Upper lobe of right lung (tissue), 1 donor: ENCODE data around the gene ISLR2. TPM values are rescaled to one million over a fixed set of nuclear protein-coding genes. Genes with fewer than 3 reads are reported as not detected.
A peak's percentile ranks its signal among the peaks of the same experiment; 100 is the strongest.

Experiments
- ATAC-seq: fragments of 200-7000 bp; cut with Tn5 transposase; one replicate; pipeline ENCODE4 v1.9.1; 2020; ENCODE audit warnings: mild to moderate bottlenecking, moderate library complexity
- DNase-seq: peaks from one replicate; pipeline ENCODE4 v3.0.0-alpha.2; 2020
- H3K27ac ChIP-seq: fragments of 200-600 bp; one replicate; pipeline ENCODE4 v1.8.0; 2022
- H3K27me3 ChIP-seq: fragments of 200-600 bp; one replicate; pipeline ENCODE4 v1.8.0; 2022; ENCODE audit warnings: mild to moderate bottlenecking
- H3K36me3 ChIP-seq: fragments of 200-600 bp; one replicate; pipeline ENCODE4 v1.8.0; 2022
- H3K4me1 ChIP-seq: fragments of 200-600 bp; one replicate; pipeline ENCODE4 v1.8.0; 2022
- H3K4me3 ChIP-seq: fragments of 200-600 bp; one replicate; pipeline ENCODE4 v1.8.0; 2022; ENCODE audit warnings: mild to moderate bottlenecking
- H3K9me3 ChIP-seq: fragments of 200-600 bp; one replicate; pipeline ENCODE4 v1.8.0; 2022
- CTCF ChIP-seq: fragments of 200-600 bp; IDR thresholded peaks from one replicate; pipeline ENCODE4 v1.8.0; 2022; ENCODE audit warnings: antibody characterized with exemption
- intact Hi-C: fragments of 100-400 bp; cut with DNase I; formaldehyde crosslinking; loops from one replicate; pipeline ENCODE4 v1.11.0; 2022
- total RNA-seq: library from RNA; stranded (reverse); fragmentation: NEBNext Ultra II Directional; extraction: Animal tissue kit (Norgen Biotek cat#: 25700); gene quantifications from one replicate; pipeline ENCODE4 v1.2.1, GENCODE V29; 2021
- donor health status: DM: no; HTN: yes; CAD: no; lungs with severe emphysema.

ISLR2 gene
- total RNA-seq, 1 donor from 2014 or later, result 4.0 TPM

DNA sequence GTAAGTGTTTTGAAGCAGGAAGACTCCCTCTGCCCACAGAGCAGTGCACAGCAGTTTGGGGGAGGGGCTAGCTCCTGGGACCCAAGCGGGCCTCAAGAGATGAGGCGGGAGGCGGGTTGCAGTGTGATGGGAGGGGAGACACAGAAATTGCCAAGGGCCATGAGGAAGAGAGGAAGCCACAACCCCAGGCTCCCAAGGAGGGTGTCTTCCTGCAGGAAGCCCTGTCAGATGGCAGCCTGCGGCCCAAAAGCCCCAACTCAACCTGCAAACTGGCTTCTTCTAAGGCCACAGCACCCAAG, 7.3 kb upstream of the ISLR2 start:
- ATAC-seq, result no peak
- H3K27me3 ChIP-seq, result peaks cover 54% of the 10 kb centered on the region
- intact Hi-C loops, result loop anchor here (5.0 kb wide), 1 partner anchor 189 kb away; no protein-coding TSS in a partner anchor
- no peak overlapping the region for H3K27ac ChIP-seq
- no peaks in the 10 kb centered on the region for H3K9me3 ChIP-seq
- TF ChIP-seq CTCF, result no peak
- no peak for DNase-seq
- peaks cover 6% of the 10 kb centered on the region for H3K4me1 ChIP-seq
- no peak overlapping the region for H3K4me3 ChIP-seq
- H3K36me3 ChIP-seq, result no peaks in the 10 kb centered on the region

DNA sequence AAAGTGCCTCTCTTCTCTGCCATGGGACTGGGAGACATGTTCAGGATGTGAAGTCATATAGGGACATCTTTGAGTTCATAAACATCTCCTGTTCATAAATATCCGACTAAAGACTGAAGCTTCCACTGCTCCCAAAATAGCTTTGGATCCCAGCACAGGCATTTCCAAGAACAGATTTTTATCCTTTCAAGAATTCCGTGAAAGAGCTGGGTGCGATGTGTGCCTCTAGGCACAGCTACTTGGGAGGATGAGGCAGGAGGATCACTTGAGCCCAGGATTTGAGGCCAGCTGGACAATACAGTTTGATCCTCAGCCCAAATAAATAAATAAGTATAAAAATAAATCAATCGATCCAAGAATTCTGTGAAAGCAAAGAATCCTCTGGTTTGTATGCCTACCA, 6.7 kb upstream of the ISLR2 start:
- Histone ChIP-seq H3K27ac (no peak overlapping the region), H3K4me1 (peaks cover 11% of the 10 kb centered on the region), H3K4me3 (no peak overlapping the region), H3K27me3 (peaks cover 60% of the 10 kb centered on the region), H3K36me3 (no peaks in the 10 kb centered on the region), H3K9me3 (no peaks in the 10 kb centered on the region)
- DNase-seq, result no peak
- intact Hi-C loops, result loop anchor here (5.0 kb wide), 1 partner anchor 189 kb away; no protein-coding TSS in a partner anchor
- ATAC-seq, result no peak
- no peak for TF ChIP-seq CTCF

DNA sequence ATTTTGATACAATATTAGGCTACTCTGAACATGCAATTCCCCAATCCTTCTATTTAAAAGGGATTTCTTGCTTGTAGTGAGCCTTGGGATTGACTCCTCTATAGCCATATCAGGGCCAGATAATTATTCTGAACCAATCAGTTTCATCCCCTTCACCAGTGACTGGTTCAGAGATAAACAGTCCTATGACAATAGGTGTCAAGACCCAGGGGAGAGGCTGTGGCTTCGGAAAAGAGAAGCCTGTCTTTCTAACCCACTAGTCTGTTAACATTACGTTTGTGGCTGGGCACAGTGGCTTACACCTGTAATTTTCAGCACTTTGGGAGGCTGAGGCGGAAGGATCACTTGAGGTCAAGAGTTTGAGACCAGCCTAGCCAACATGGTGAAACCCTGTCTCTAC, 6.2 kb upstream of the ISLR2 start:
- H3K36me3 ChIP-seq, result no peaks in the 10 kb centered on the region
- H3K4me3 ChIP-seq, result no peak overlapping the region
- H3K9me3 ChIP-seq, result no peaks in the 10 kb centered on the region
- TF ChIP-seq CTCF, result no peak
- peaks cover 11% of the 10 kb centered on the region for H3K4me1 ChIP-seq
- intact Hi-C loops, result loop anchor here (5.0 kb wide), 1 partner anchor 188 kb away; no protein-coding TSS in a partner anchor
- DNase-seq (no peak), ATAC-seq (no peak)
- peaks cover 65% of the 10 kb centered on the region for H3K27me3 ChIP-seq
- no peak overlapping the region for H3K27ac ChIP-seq

DNA sequence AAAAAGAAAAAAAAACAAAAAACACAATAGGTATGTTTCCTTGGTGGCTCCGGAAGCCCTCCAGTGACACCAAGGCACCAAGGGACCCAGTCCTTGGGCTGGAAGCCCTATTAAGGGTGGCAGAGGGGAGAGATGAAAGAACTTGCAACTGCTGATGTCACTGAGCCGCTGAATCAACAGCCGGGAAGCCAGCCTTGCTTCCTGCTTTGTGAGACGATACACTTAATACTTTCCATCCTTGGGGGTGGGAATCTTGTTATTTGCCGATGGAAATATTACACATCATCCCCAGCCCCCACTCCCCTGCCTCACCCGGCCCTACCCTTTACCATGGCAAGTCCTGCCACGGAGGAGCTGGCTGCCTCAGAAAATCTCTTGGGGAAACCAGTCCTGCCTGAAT, 5.6 kb upstream of the ISLR2 start:
- H3K9me3 ChIP-seq, result no peaks in the 10 kb centered on the region
- peaks cover 69% of the 10 kb centered on the region for H3K27me3 ChIP-seq

GRCh38 chr15:74127255-74127953, 3.0 kb upstream of the ISLR2 start:
- DNase-seq (peak; percentile 93), ATAC-seq (peak; percentile 93)
- Histone ChIP-seq H3K4me1 (peaks cover 15% of the 10 kb centered on the region), H3K9me3 (no peaks in the 10 kb centered on the region), H3K4me3 (peak overlapping the region; percentile 32), H3K27ac (no peak overlapping the region), H3K36me3 (no peaks in the 10 kb centered on the region), H3K27me3 (peaks cover 76% of the 10 kb centered on the region)
- intact Hi-C loops, result loop anchor here (5.0 kb wide), 1 partner anchor 175 kb away; no protein-coding TSS in a partner anchor
- TF ChIP-seq CTCF, result peak; percentile 97

More for the DNA sequence above, 5.6 kb upstream of the ISLR2 start:
- H3K4me1 ChIP-seq, result peaks cover 14% of the 10 kb centered on the region
- H3K36me3 ChIP-seq, result no peaks in the 10 kb centered on the region
- no peak overlapping the region for H3K27ac ChIP-seq
- H3K4me3 ChIP-seq, result no peak overlapping the region
- no peak for DNase-seq
- TF ChIP-seq CTCF, result no peak
- intact Hi-C loops, result loop anchor here (5.0 kb wide), 2 partner anchors 178 to 188 kb away; no protein-coding TSS in a partner anchor
- ATAC-seq, result no peak
